ENCODE data around the gene RALGAPA2. TPM values are rescaled to one million over a fixed set of nuclear protein-coding genes. Genes with fewer than 3 reads are reported as not detected.

The RALGAPA2 gene
- total RNA-seq, 4 donors from 2014 or later = 35.1 to 109 (median 59.6) TPM

- ATAC-seq (ENCODE audit: low FRiP score) = no peak
- DNase-seq (ENCODE audit: low spot score) = no peak
- TF ChIP-seq CTCF (IDR thresholded peaks at IDR 0.05) = no peak
These were observed 87.5 kb downstream of the RALGAPA2 start for GRCh38 chr20:20624914-20625313.

GRCh38 chr20:20621195-20621594 is 91.2 kb downstream of the RALGAPA2 start:
- ATAC-seq (ENCODE audit: low FRiP score) = no peak
- DNase-seq (ENCODE audit: low spot score) = no peak
- TF ChIP-seq CTCF (IDR thresholded peaks at IDR 0.05) = no peak

- TF ChIP-seq CTCF (IDR thresholded peaks at IDR 0.05) = no peak
- DNase-seq (ENCODE audit: low spot score) (no peak), ATAC-seq (ENCODE audit: low FRiP score) (no peak)
These were observed 98.1 kb downstream of the RALGAPA2 start for GRCh38 chr20:20614391-20614790.

- TF ChIP-seq CTCF (IDR thresholded peaks at IDR 0.05) = no peak
- no peak for DNase-seq (ENCODE audit: low spot score)
- no peak for ATAC-seq (ENCODE audit: low FRiP score)
These were observed 100.2 kb downstream of the RALGAPA2 start for GRCh38 chr20:20612251-20612650.

GRCh38 chr20:20611167-20611566 is 101.3 kb downstream of the RALGAPA2 start:
- no peak for TF ChIP-seq CTCF (IDR thresholded peaks at IDR 0.05)
- no peak for ATAC-seq (ENCODE audit: low FRiP score)
- DNase-seq (ENCODE audit: low spot score) = no peak

GRCh38 chr20:20609522-20609921 is 102.9 kb downstream of the RALGAPA2 start:
- TF ChIP-seq CTCF (IDR thresholded peaks at IDR 0.05) = no peak
- DNase-seq (ENCODE audit: low spot score) (no peak), ATAC-seq (ENCODE audit: low FRiP score) (no peak)

GRCh38 chr20:20608641-20609040 is 103.8 kb downstream of the RALGAPA2 start:
- no peak for DNase-seq (ENCODE audit: low spot score)
- TF ChIP-seq CTCF (IDR thresholded peaks at IDR 0.05) = no peak
- ATAC-seq (ENCODE audit: low FRiP score) = no peak
